ENCODE data around the gene OSTN. TPM values are rescaled to one million over a fixed set of nuclear protein-coding genes. Genes with fewer than 3 reads are reported as not detected.

Gene OSTN
- total and polyA plus RNA-seq, 10 donors = 0.03 TPM; not detected in 9

DNA sequence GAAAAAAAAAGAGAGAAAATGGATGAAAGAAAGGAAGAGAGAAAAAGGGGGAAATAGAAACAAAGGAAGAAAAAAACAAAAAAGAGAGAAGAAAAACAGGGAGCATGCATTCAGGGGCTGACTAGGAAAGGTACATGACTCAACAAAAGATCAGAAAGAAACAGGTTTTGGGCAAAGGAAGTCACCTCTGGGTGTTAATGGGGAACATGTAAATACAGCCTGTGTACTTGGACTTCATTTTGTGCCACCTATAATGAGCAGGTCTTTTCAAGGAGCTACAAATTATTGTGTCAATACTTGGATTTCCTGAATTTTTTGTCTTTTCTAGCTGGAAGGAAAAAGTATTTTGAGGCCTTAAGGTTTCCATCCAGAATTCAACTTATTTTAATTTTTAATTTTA, 76.7 kb downstream of the OSTN start:
- DNase-seq = no peak

DNA sequence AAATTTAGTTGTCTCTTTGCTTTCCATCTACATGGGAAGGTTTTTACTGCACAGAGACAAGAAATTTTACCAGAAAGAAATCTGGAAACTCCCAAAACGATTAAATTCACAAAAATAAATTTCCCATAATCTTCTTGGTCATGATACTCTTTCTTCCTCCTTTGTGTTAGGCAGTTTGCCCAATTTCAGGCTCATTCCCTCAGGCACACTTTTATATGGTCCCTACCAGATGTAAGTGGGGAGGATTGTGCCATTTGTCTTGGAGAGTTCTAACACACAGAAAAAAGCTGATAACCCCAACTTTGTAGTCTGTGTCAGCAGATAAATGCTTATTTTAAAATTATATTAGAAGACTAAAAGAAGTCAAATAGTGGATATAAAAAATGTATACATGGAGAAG, 81.1 kb downstream of the OSTN start:
- peaks cover 0 to 4% (median 0%) of the 10 kb centered on the region in 6 donors for H3K4me1 ChIP-seq
- H3K36me3 ChIP-seq = no peaks in the 10 kb centered on the region
- no peak overlapping the region for H3K4me3 ChIP-seq
- no peak for DNase-seq
- intact Hi-C loops (cut with DNase I; ENCODE audit: low total_unique reads) = no loop called here
- WGBS, 5 donors = 36 to 62% (median 49%) methylated on average over 1 of the region's 1 CpG
- peaks cover 0 to 2% (median 0%) of the 10 kb centered on the region in 8 donors for H3K9me3 ChIP-seq
- H3K27ac ChIP-seq = no peak overlapping the region
- H3K27me3 ChIP-seq (replicated peaks in 1 of 7) = no peaks in the 10 kb centered on the region
- no peak for TF ChIP-seq POLR2AphosphoS5 (IDR thresholded peaks at IDR 0.05)
- TF ChIP-seq, protein P1, sequence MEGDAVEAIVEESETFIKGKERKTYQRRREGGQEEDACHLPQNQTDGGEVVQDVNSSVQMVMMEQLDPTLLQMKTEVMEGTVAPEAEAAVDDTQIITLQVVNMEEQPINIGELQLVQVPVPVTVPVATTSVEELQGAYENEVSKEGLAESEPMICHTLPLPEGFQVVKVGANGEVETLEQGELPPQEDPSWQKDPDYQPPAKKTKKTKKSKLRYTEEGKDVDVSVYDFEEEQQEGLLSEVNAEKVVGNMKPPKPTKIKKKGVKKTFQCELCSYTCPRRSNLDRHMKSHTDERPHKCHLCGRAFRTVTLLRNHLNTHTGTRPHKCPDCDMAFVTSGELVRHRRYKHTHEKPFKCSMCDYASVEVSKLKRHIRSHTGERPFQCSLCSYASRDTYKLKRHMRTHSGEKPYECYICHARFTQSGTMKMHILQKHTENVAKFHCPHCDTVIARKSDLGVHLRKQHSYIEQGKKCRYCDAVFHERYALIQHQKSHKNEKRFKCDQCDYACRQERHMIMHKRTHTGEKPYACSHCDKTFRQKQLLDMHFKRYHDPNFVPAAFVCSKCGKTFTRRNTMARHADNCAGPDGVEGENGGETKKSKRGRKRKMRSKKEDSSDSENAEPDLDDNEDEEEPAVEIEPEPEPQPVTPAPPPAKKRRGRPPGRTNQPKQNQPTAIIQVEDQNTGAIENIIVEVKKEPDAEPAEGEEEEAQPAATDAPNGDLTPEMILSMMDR (IDR thresholded peaks at IDR 0.05 in 8 of 11, conservative IDR thresholded peaks at IDR 0.05 in 3 of 11) = no peak
- TF ChIP-seq POLR2A (IDR thresholded peaks at IDR 0.05) = no peak

More for the DNA sequence above, 76.7 kb downstream of the OSTN start:
- H3K27me3 ChIP-seq (replicated peaks in 1 of 7) = no peaks in the 10 kb centered on the region
- TF ChIP-seq, protein P1 (IDR thresholded peaks at IDR 0.05 in 8 of 11, conservative IDR thresholded peaks at IDR 0.05 in 3 of 11) = no peak
- TF ChIP-seq POLR2AphosphoS5 (IDR thresholded peaks at IDR 0.05) (no peak), POLR2A (IDR thresholded peaks at IDR 0.05) (no peak)
- H3K27ac ChIP-seq = no peak overlapping the region
- intact Hi-C loops (cut with DNase I; ENCODE audit: low total_unique reads) = no loop called here
- H3K36me3 ChIP-seq = no peaks in the 10 kb centered on the region
- H3K4me1 ChIP-seq = peaks cover 0 to 2% (median 0%) of the 10 kb centered on the region in 6 donors
- H3K4me3 ChIP-seq = no peak overlapping the region
- H3K9me3 ChIP-seq = no peaks in the 10 kb centered on the region

DNA sequence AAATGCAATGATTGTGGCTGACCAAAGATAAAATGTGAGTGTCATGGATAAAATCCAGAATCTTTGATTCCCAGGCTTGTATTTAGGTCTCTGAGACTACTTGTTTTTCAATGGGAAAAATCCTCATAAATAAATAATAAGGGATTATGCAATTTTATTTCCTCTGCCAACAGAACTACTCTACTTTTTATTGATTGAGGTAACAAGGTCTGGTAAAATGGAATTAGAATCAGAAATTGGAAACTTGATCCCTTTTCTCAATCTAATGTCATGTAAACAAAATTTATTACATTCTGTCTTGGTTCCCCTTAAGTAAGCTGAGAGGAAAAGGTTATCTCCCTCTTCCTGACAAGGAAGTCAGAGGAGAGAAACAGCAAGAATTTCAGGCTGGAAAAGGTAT, 81.8 kb downstream of the OSTN start:
- Histone ChIP-seq H3K4me1 (peaks cover 0 to 4% (median 0%) of the 10 kb centered on the region in 6 donors), H3K36me3 (no peaks in the 10 kb centered on the region), H3K4me3 (no peak overlapping the region), H3K27ac (no peak overlapping the region), H3K9me3 (peaks cover 0 to 10% (median 0%) of the 10 kb centered on the region in 8 donors), H3K27me3 (replicated peaks in 1 of 7) (no peaks in the 10 kb centered on the region)
- TF ChIP-seq, protein P1 (IDR thresholded peaks at IDR 0.05 in 8 of 11, conservative IDR thresholded peaks at IDR 0.05 in 3 of 11) = no peak
- TF ChIP-seq POLR2A (IDR thresholded peaks at IDR 0.05) = no peak
- no peak for TF ChIP-seq POLR2AphosphoS5 (IDR thresholded peaks at IDR 0.05)
- no peak for DNase-seq
- intact Hi-C loops (cut with DNase I; ENCODE audit: low total_unique reads) = no loop called here

DNA sequence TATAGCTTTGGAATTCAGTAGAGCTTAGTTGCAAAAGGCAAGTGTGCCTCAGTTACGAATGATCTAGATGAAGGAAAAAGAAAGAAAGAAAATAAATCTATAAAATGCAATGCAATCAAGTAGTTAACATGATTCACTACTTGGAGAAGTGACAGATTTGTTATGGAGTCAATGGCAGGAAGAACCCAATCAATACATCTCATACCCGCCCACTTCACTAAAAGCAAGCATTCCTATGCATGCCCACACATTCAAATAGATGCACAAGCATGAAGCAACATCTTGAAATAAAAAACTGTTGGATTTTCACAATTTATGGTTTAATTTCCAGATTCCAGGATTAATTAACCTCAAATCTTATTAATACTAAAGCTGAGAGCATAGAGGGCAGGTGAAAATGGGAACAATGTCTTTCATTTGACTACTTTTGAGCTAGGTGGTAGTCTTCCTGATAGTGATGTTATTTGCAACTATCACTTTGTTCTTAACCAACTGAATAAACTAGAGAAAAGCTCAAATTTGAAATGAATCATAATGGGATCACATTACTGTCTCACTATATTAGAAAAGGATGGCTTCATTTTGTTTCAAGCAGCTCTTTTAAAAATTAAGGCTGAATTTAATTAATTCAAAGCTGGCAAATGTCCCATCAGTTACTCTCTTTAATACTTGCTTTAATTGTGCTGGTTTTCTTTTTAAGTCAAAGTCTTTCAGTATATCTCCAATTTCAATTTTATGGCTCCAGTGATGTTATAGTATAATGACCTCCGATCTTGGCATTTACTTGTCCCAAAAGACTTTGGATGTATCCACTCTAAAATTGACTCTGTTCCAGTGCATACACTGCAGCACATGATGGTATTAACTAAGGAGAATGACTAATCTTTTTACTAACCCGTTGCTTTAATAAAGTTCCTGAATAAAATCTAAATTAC, 83.5 kb downstream of the OSTN start:
- H3K27ac ChIP-seq = no peak overlapping the region
- peaks cover 0 to 4% (median 0%) of the 10 kb centered on the region in 6 donors for H3K4me1 ChIP-seq
- WGBS, 5 donors = 60 to 86% (median 70%) methylated on average over 4 of the region's 4 CpGs
- H3K36me3 ChIP-seq = no peaks in the 10 kb centered on the region
- no peak for DNase-seq
- no peaks in the 10 kb centered on the region for H3K27me3 ChIP-seq (replicated peaks in 1 of 7)
- no peak overlapping the region for H3K4me3 ChIP-seq
- TF ChIP-seq POLR2A (IDR thresholded peaks at IDR 0.05) (no peak), POLR2AphosphoS5 (IDR thresholded peaks at IDR 0.05) (no peak)
- TF ChIP-seq, protein P1 (IDR thresholded peaks at IDR 0.05 in 8 of 11, conservative IDR thresholded peaks at IDR 0.05 in 3 of 11) = no peak
- intact Hi-C loops (cut with DNase I; ENCODE audit: low total_unique reads) = no loop called here
- H3K9me3 ChIP-seq = peaks cover 0 to 10% (median 0%) of the 10 kb centered on the region in 8 donors

Measured in spleen (tissue), 11 donors.